Osteoblast (primary cell): Measurements from ENCODE around the gene DUS1L. TPM values are rescaled to one million over a fixed set of nuclear protein-coding genes. Genes with fewer than 3 reads are reported as not detected.

Source experiments
- DNase-seq: peaks from one replicate; pipeline ENCODE4 v3.0.0; 2011; ENCODE audit warnings: low spot score, mixed read lengths; ENCODE audit not compliant: insufficient read length; ENCODE audit errors: missing footprints
- H2AFZ ChIP-seq: 2 replicates; pipeline ENCODE4 v1.6.0; 2011; ENCODE audit warnings: mild to moderate bottlenecking, low read length
- H3K27ac ChIP-seq: 2 replicates; pipeline ENCODE4 v1.5.1; 2011; ENCODE audit warnings: mild to moderate bottlenecking, low read depth, low read length, moderate library complexity
- H3K27me3 ChIP-seq: 2 replicates; pipeline ENCODE4 v1.6.0; 2012; ENCODE audit warnings: mild to moderate bottlenecking, control low read depth, inconsistent platforms, low read length, moderate library complexity; ENCODE audit not compliant: insufficient read depth
- H3K36me3 ChIP-seq: 2 replicates; pipeline ENCODE4 v1.5.1; 2011; ENCODE audit warnings: mild to moderate bottlenecking, low read length, control low read depth, moderate library complexity; ENCODE audit not compliant: insufficient read depth
- H3K4me1 ChIP-seq: 2 replicates; pipeline ENCODE4 v1.5.1; 2011; ENCODE audit warnings: mild to moderate bottlenecking, low read length, control low read depth, moderate library complexity; ENCODE audit not compliant: insufficient read depth
- H3K4me2 ChIP-seq: 2 replicates; pipeline ENCODE4 v1.6.0; 2011; ENCODE audit warnings: mild to moderate bottlenecking, low read length; ENCODE audit not compliant: insufficient read depth
- H3K4me3 ChIP-seq: fragments of 200-600 bp; sonication (generic); 3 replicates; pipeline ENCODE4 v1.5.1; 2012; ENCODE audit warnings: mild to moderate bottlenecking, low read length, inconsistent platforms; ENCODE audit not compliant: insufficient read depth
- H3K79me2 ChIP-seq: 2 replicates; pipeline ENCODE4 v1.6.0; 2012; ENCODE audit warnings: mild to moderate bottlenecking, low read length, control low read depth, inconsistent platforms; ENCODE audit not compliant: insufficient read depth
- H3K9me3 ChIP-seq: 2 replicates; pipeline ENCODE4 v1.5.1; 2011; ENCODE audit warnings: low read depth, low read length, control low read depth
- H4K20me1 ChIP-seq: 2 replicates; pipeline ENCODE4 v1.6.0; 2012; ENCODE audit warnings: mild to moderate bottlenecking, low read length, control low read depth; ENCODE audit not compliant: insufficient read depth
- CTCF ChIP-seq: IDR thresholded peaks from 2 replicates; pipeline ENCODE4 v1.5.1; 2011; ENCODE audit warnings: mild to moderate bottlenecking, low read depth, low read length, moderate library complexity; ENCODE audit errors: extremely low read depth
- total RNA-seq: library from RNA; depleted of rRNA; stranded (reverse); fragments of >200 nt; gene quantifications from 2 replicates; pipeline ENCODE4 v1.2.3, GENCODE V29; 2012

Gene DUS1L
- total RNA-seq, 1 donor, result 43.8 TPM

- no peak overlapping the region for H3K4me3 ChIP-seq
- H3K27ac ChIP-seq, result no peak overlapping the region
- TF ChIP-seq CTCF, result no peak
- DNase-seq, result peak; percentile 73
- H3K4me1 ChIP-seq, result peaks cover 8% of the 10 kb centered on the region
- H3K36me3 ChIP-seq, result peaks cover 44% of the 10 kb centered on the region
- no peaks in the 10 kb centered on the region for H3K27me3 ChIP-seq
- H2AFZ ChIP-seq, result no peak overlapping the region
- peaks cover 19% of the 10 kb centered on the region for H3K79me2 ChIP-seq
- H3K9me3 ChIP-seq, result no peaks in the 10 kb centered on the region
- H3K4me2 ChIP-seq, result no peak overlapping the region
- H4K20me1 ChIP-seq, result peaks cover 7% of the 10 kb centered on the region
Measured at GRCh38 chr17:82060001-82060380, 5.6 kb downstream of the DUS1L start.

- H3K9me3 ChIP-seq, result no peaks in the 10 kb centered on the region
Measured at GRCh38 chr17:82059272-82060000, 6.2 kb downstream of the DUS1L start.

GRCh38 chr17:82058855-82059249 lies 6.8 kb downstream of the DUS1L start:
- H3K4me3 ChIP-seq, result no peak overlapping the region
- peaks cover 3% of the 10 kb centered on the region for H4K20me1 ChIP-seq
- H3K36me3 ChIP-seq, result peaks cover 50% of the 10 kb centered on the region
- no peaks in the 10 kb centered on the region for H3K4me1 ChIP-seq
- no peak overlapping the region for H3K4me2 ChIP-seq
- H3K79me2 ChIP-seq, result peaks cover 16% of the 10 kb centered on the region
- TF ChIP-seq CTCF, result no peak
- no peak overlapping the region for H2AFZ ChIP-seq
- peak; percentile 81 for DNase-seq
- no peaks in the 10 kb centered on the region for H3K27me3 ChIP-seq
- no peaks in the 10 kb centered on the region for H3K9me3 ChIP-seq
- H3K27ac ChIP-seq, result no peak overlapping the region

More at GRCh38 chr17:82059272-82060000, 6.2 kb downstream of the DUS1L start:
- no peak for TF ChIP-seq CTCF
- Histone ChIP-seq H3K36me3 (peaks cover 49% of the 10 kb centered on the region), H3K4me2 (no peak overlapping the region), H2AFZ (no peak overlapping the region), H3K4me1 (peaks cover 2% of the 10 kb centered on the region), H3K27ac (no peak overlapping the region), H3K27me3 (no peaks in the 10 kb centered on the region), H4K20me1 (peaks cover 7% of the 10 kb centered on the region), H3K79me2 (peaks cover 16% of the 10 kb centered on the region), H3K4me3 (no peak overlapping the region)
- peak; percentile 77 for DNase-seq

- peaks cover under 1% of the 10 kb centered on the region for H3K4me1 ChIP-seq
- no peak overlapping the region for H2AFZ ChIP-seq
- peaks cover 16% of the 10 kb centered on the region for H3K79me2 ChIP-seq
- H3K9me3 ChIP-seq, result no peaks in the 10 kb centered on the region
- H3K27me3 ChIP-seq, result no peaks in the 10 kb centered on the region
- H4K20me1 ChIP-seq, result peaks cover 3% of the 10 kb centered on the region
- TF ChIP-seq CTCF, result no peak
- no peak overlapping the region for H3K27ac ChIP-seq
- DNase-seq, result peak; percentile 84
- H3K4me3 ChIP-seq, result no peak overlapping the region
- H3K36me3 ChIP-seq, result peaks cover 46% of the 10 kb centered on the region
- H3K4me2 ChIP-seq, result no peak overlapping the region
Measured at GRCh38 chr17:82058230-82058854, 7.3 kb downstream of the DUS1L start.
